Parathyroid adenoma (tissue), 2 donors: Measurements from ENCODE around the gene MEF2C.

ENCODE experiments used
- H2AFZ ChIP-seq: fragments of 300-600 bp; sonication (generic); one replicate; pipeline ENCODE4 v1.7.0; 2017; ENCODE audit warnings: antibody characterized with exemption, mild to moderate bottlenecking
- H3K27ac ChIP-seq: fragments of 300-600 bp; sonication (generic); one replicate; pipeline ENCODE4 v1.7.0; 2017
- H3K27me3 ChIP-seq: fragments of 300-600 bp; sonication (generic); one replicate; pipeline ENCODE4 v1.7.0; 2017; ENCODE audit warnings: low read length; ENCODE audit not compliant: control insufficient read depth, insufficient read depth
- H3K36me3 ChIP-seq: fragments of 300-600 bp; sonication (generic); one replicate; pipeline ENCODE4 v1.7.0; 2017; ENCODE audit warnings: low read length; ENCODE audit not compliant: control insufficient read depth, insufficient read depth
- H3K4me1 ChIP-seq: fragments of 300-600 bp; sonication (generic); one replicate; pipeline ENCODE4 v1.7.0; 2017; ENCODE audit warnings: control low read depth
- H3K4me2 ChIP-seq: fragments of 300-600 bp; sonication (generic); one replicate; pipeline ENCODE4 v1.7.0; 2017; ENCODE audit warnings: low read length
- H3K4me3 ChIP-seq: fragments of 300-600 bp; sonication (generic); one replicate; pipeline ENCODE4 v1.7.0; 2017; ENCODE audit warnings: low read depth, low read length
- H3K79me2 ChIP-seq: fragments of 300-600 bp; sonication (generic); one replicate; pipeline ENCODE4 v1.7.0; 2017; ENCODE audit warnings: control low read depth
- H3K9ac ChIP-seq: fragments of 300-600 bp; sonication (generic); one replicate; pipeline ENCODE4 v1.7.0; 2017; ENCODE audit warnings: mild to moderate bottlenecking
- H3K9me3 ChIP-seq: fragments of 300-600 bp; sonication (generic); one replicate; pipeline ENCODE4 v1.7.0; 2017; ENCODE audit warnings: low read length; ENCODE audit not compliant: control insufficient read depth
- CTCF ChIP-seq: fragments of 300-600 bp; sonication (generic); IDR thresholded peaks from one replicate; pipeline ENCODE4 v1.7.0; 2017; ENCODE audit warnings: antibody characterized with exemption, mild to moderate bottlenecking
- donor health status: primary hyperparathyroidism.

The MEF2C gene

GRCh38 chr5:88758184-88758583 lies 124.8 kb downstream of the MEF2C start:
- no peak overlapping the region for H3K4me2 ChIP-seq
- H3K9ac ChIP-seq = no peak overlapping the region
- no peaks in the 10 kb centered on the region for H3K27me3 ChIP-seq
- no peak overlapping the region for H3K4me3 ChIP-seq
- no peaks in the 10 kb centered on the region for H3K36me3 ChIP-seq
- no peak overlapping the region for H2AFZ ChIP-seq
- no peak overlapping the region for H3K27ac ChIP-seq
- no peak for TF ChIP-seq CTCF
- H3K4me1 ChIP-seq = no peaks in the 10 kb centered on the region
- no peaks in the 10 kb centered on the region for H3K79me2 ChIP-seq
- H3K9me3 ChIP-seq = no peaks in the 10 kb centered on the region

GRCh38 chr5:88756953-88757352 lies 126.0 kb downstream of the MEF2C start:
- Histone ChIP-seq H3K4me1 (no peaks in the 10 kb centered on the region), H3K4me2 (no peak overlapping the region), H3K27ac (no peak overlapping the region), H3K9ac (no peak overlapping the region), H3K79me2 (no peaks in the 10 kb centered on the region), H3K36me3 (no peaks in the 10 kb centered on the region), H3K27me3 (no peaks in the 10 kb centered on the region), H2AFZ (no peak overlapping the region), H3K9me3 (no peaks in the 10 kb centered on the region), H3K4me3 (no peak overlapping the region)
- no peak for TF ChIP-seq CTCF

GRCh38 chr5:88748666-88749065 lies 134.3 kb downstream of the MEF2C start:
- Histone ChIP-seq H3K4me1 (no peaks in the 10 kb centered on the region), H3K9ac (no peak overlapping the region), H3K79me2 (no peaks in the 10 kb centered on the region), H3K36me3 (no peaks in the 10 kb centered on the region), H3K4me3 (no peak overlapping the region), H3K27me3 (no peaks in the 10 kb centered on the region), H3K27ac (no peak overlapping the region), H3K4me2 (no peak overlapping the region), H3K9me3 (no peaks in the 10 kb centered on the region), H2AFZ (no peak overlapping the region)
- TF ChIP-seq CTCF = no peak

- Histone ChIP-seq H3K4me1 (no peaks in the 10 kb centered on the region), H2AFZ (no peak overlapping the region), H3K27me3 (no peaks in the 10 kb centered on the region), H3K4me3 (no peak overlapping the region), H3K4me2 (no peak overlapping the region), H3K36me3 (no peaks in the 10 kb centered on the region), H3K9ac (no peak overlapping the region), H3K9me3 (no peaks in the 10 kb centered on the region), H3K79me2 (no peaks in the 10 kb centered on the region), H3K27ac (no peak overlapping the region)
- TF ChIP-seq CTCF = no peak
These were observed 136.5 kb downstream of the MEF2C start for GRCh38 chr5:88746438-88746882.

GRCh38 chr5:88745093-88745696 lies 137.8 kb downstream of the MEF2C start:
- H3K36me3 ChIP-seq = no peaks in the 10 kb centered on the region
- H3K4me2 ChIP-seq = no peak overlapping the region
- H3K79me2 ChIP-seq = no peaks in the 10 kb centered on the region
- H3K4me3 ChIP-seq = no peak overlapping the region
- no peak overlapping the region for H3K9ac ChIP-seq
- H3K27ac ChIP-seq = no peak overlapping the region
- H3K27me3 ChIP-seq = no peaks in the 10 kb centered on the region
- TF ChIP-seq CTCF = no peak
- H3K9me3 ChIP-seq = no peaks in the 10 kb centered on the region
- no peak overlapping the region for H2AFZ ChIP-seq
- no peaks in the 10 kb centered on the region for H3K4me1 ChIP-seq
